B cell (primary cell): Measurements from ENCODE around the gene HIGD1A.

Experiments used
- CTCF ChIP-seq: fragments of 200-600 bp; IDR thresholded peaks from one replicate; pipeline ENCODE4 v1.8.0; 2022; ENCODE audit warnings: antibody characterized with exemption, mild to moderate bottlenecking
- EZH2 ChIP-seq: IDR thresholded peaks from 2 replicates; pipeline ENCODE4 v1.6.1; 2012; ENCODE audit warnings: borderline replicate concordance, low read depth, mild to moderate bottlenecking, moderate library complexity, low read length; ENCODE audit not compliant: insufficient read depth, poor library complexity, severe bottlenecking

- TF ChIP-seq CTCF: no peak
- TF ChIP-seq EZH2: no peak
These were observed 3.2 kb downstream of the HIGD1A start for GRCh38 chr3:42801048-42801620.
